GM12878 (cell line): ENCODE measurements around the gene PRKAG3.
A peak's percentile ranks its signal among the peaks of the same experiment; 100 is the strongest.

Experiments used
- BCL11A ChIP-seq: IDR thresholded peaks from 2 replicates; pipeline ENCODE4 v1.6.1; 2011; ENCODE audit warnings: low read depth, low read length
- CBX5 ChIP-seq: sonication (generic); IDR thresholded peaks from 2 replicates; pipeline ENCODE4 v1.6.1; 2016; ENCODE audit warnings: low read depth, moderate library complexity, mild to moderate bottlenecking, inconsistent platforms
- CEBPB ChIP-seq, 2 experiments: fragments of 150-350 bp in 1 of 2; IDR thresholded peaks; 2 replicates each; pipeline ENCODE4 v1.6.1; 2012 to 2014; ENCODE audit warnings: low read depth in 2 of 2, low read length in 2 of 2, borderline replicate concordance in 1 of 2, inconsistent platforms in 1 of 2
- IRF4 ChIP-seq: IDR thresholded peaks from 2 replicates; pipeline ENCODE4 v1.6.1; 2011; ENCODE audit warnings: low read depth, low read length
- MTA3 ChIP-seq: IDR thresholded peaks from 2 replicates; pipeline ENCODE4 v1.6.1; 2012; ENCODE audit warnings: low read length, inconsistent platforms, borderline replicate concordance
- POLR2A ChIP-seq: IDR thresholded peaks from 2 replicates; pipeline ENCODE4 v1.6.1; 2011; ENCODE audit warnings: low read depth, mild to moderate bottlenecking, low read length
- SMARCA5 ChIP-seq: fragments of 450-650 bp; IDR thresholded peaks from 2 replicates; pipeline ENCODE4 v1.6.1; 2017; ENCODE audit warnings: mild to moderate bottlenecking
- SMC3 ChIP-seq: IDR thresholded peaks from 2 replicates; pipeline ENCODE4 v1.6.1; 2011; ENCODE audit warnings: low read length, improper control_type of control experiment, borderline replicate concordance
- SREBF1 ChIP-seq: IDR thresholded peaks from 2 replicates; pipeline ENCODE4 v1.6.1; 2012; ENCODE audit warnings: mild to moderate bottlenecking, low read length
- YY1 ChIP-seq: IDR thresholded peaks from 2 replicates; pipeline ENCODE4 v1.6.1; 2011; ENCODE audit warnings: low read depth, mild to moderate bottlenecking, low read length
- TF ChIP-seq, protein P1 (sequence below), 3 experiments: IDR thresholded peaks in 2 of 3; conservative IDR thresholded peaks in 1 of 3; 2 replicates each; pipeline ENCODE4 v1.5.1; 2011; ENCODE audit warnings: low read depth in 3 of 3, low read length in 3 of 3, mild to moderate bottlenecking in 3 of 3, control low read depth in 2 of 3, moderate library complexity in 2 of 3, inconsistent platforms in 1 of 3, mixed read lengths in 1 of 3; ENCODE audit not compliant: control insufficient read depth in 2 of 3, insufficient read depth in 1 of 3; ENCODE audit errors: extremely low read depth in 1 of 3
- TF ChIP-seq, protein P2 (sequence below): fragments of 450-650 bp; IDR thresholded peaks from 2 replicates; pipeline ENCODE4 v1.6.1; 2017; ENCODE audit warnings: antibody characterized with exemption, mild to moderate bottlenecking, moderate library complexity
- TF ChIP-seq, protein P3 (sequence below): IDR thresholded peaks from 2 replicates; pipeline ENCODE4 v1.6.1; 2011; ENCODE audit warnings: low read depth, low read length, improper control_type of control experiment, borderline replicate concordance

DNA sequence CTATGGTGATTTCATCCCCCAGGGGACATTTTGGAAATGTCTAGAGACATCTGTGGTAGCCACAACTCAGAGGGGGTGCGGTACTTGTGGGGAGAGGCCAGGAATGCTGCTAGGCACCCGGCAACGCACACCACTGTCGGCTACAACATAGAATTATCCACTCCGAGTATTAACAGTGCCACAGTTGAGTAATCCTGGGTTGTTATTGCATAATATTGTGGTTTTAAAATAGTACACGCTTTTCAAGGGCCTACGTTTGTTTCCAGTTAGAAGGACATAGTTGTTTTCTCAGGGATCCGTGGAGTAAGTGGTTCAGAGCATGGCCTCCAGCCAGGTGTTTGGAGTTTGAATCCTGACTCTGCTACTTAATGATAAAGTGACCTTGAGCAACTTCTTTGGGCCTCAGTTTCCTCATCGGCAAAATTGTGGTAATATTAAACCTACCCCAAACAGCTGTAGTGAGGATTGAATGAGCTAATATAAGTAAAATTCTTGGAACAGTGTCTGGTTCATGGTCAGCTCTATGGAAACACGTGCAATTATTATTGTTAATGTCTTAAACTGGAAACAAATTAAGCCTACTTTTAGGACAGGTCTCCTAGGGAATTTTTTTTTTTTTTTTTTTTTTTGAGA, 25.1 kb downstream of the PRKAG3 start:
- TF ChIP-seq POLR2A (no peak), SMARCA5 (no peak), SREBF1 (no peak), MTA3 (no peak), CEBPB (IDR thresholded peaks at IDR 0.05; ENCODE audit: borderline replicate concordance in 1 of 2, low read depth in 2 of 2, low read length in 2 of 2) (peak; percentile 91), BCL11A (no peak), YY1 (no peak), CBX5 (no peak), IRF4 (no peak), SMC3 (no peak)
- TF ChIP-seq, protein P1, sequence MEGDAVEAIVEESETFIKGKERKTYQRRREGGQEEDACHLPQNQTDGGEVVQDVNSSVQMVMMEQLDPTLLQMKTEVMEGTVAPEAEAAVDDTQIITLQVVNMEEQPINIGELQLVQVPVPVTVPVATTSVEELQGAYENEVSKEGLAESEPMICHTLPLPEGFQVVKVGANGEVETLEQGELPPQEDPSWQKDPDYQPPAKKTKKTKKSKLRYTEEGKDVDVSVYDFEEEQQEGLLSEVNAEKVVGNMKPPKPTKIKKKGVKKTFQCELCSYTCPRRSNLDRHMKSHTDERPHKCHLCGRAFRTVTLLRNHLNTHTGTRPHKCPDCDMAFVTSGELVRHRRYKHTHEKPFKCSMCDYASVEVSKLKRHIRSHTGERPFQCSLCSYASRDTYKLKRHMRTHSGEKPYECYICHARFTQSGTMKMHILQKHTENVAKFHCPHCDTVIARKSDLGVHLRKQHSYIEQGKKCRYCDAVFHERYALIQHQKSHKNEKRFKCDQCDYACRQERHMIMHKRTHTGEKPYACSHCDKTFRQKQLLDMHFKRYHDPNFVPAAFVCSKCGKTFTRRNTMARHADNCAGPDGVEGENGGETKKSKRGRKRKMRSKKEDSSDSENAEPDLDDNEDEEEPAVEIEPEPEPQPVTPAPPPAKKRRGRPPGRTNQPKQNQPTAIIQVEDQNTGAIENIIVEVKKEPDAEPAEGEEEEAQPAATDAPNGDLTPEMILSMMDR (IDR thresholded peaks at IDR 0.05 in 2 of 3, conservative IDR thresholded peaks at IDR 0.05 in 1 of 3; ENCODE audit: control insufficient read depth in 2 of 3, extremely low read depth in 1 of 3, insufficient read depth in 1 of 3, low read depth in 3 of 3, low read length in 3 of 3), result no peak
- TF ChIP-seq, protein P2, sequence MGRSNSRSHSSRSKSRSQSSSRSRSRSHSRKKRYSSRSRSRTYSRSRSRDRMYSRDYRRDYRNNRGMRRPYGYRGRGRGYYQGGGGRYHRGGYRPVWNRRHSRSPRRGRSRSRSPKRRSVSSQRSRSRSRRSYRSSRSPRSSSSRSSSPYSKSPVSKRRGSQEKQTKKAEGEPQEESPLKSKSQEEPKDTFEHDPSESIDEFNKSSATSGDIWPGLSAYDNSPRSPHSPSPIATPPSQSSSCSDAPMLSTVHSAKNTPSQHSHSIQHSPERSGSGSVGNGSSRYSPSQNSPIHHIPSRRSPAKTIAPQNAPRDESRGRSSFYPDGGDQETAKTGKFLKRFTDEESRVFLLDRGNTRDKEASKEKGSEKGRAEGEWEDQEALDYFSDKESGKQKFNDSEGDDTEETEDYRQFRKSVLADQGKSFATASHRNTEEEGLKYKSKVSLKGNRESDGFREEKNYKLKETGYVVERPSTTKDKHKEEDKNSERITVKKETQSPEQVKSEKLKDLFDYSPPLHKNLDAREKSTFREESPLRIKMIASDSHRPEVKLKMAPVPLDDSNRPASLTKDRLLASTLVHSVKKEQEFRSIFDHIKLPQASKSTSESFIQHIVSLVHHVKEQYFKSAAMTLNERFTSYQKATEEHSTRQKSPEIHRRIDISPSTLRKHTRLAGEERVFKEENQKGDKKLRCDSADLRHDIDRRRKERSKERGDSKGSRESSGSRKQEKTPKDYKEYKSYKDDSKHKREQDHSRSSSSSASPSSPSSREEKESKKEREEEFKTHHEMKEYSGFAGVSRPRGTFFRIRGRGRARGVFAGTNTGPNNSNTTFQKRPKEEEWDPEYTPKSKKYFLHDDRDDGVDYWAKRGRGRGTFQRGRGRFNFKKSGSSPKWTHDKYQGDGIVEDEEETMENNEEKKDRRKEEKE, result no peak
- TF ChIP-seq, protein P3, sequence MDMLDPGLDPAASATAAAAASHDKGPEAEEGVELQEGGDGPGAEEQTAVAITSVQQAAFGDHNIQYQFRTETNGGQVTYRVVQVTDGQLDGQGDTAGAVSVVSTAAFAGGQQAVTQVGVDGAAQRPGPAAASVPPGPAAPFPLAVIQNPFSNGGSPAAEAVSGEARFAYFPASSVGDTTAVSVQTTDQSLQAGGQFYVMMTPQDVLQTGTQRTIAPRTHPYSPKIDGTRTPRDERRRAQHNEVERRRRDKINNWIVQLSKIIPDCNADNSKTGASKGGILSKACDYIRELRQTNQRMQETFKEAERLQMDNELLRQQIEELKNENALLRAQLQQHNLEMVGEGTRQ, result no peak
